SK-N-MC (cell line): ENCODE measurements around the gene CENATAC.

Experiments used
- EZH2 ChIP-seq: fragments of 200-600 bp; sonication (generic); IDR thresholded peaks from one replicate; pipeline ENCODE4 v1.6.1; 2017; ENCODE audit warnings: antibody characterized with exemption
- FOXP2 ChIP-seq: optimal IDR thresholded peaks from 2 replicates; pipeline ENCODE3; 2011; ENCODE audit warnings: mild to moderate bottlenecking, moderate library complexity; ENCODE audit not compliant: insufficient read depth; ENCODE audit errors: extremely low read length, control extremely low read depth
- POLR2AphosphoS5 ChIP-seq: IDR thresholded peaks from 2 replicates; pipeline ENCODE4 v1.6.1; 2012; ENCODE audit warnings: mild to moderate bottlenecking, low read depth, low read length, borderline replicate concordance

GRCh38 chr11:119019996-119020395 lies 22.1 kb downstream of the CENATAC start:
- TF ChIP-seq POLR2AphosphoS5 (no peak), EZH2 (no peak), FOXP2 (no peak)
